ENCODE data around the gene OR7D2. TPM values are rescaled to one million over a fixed set of nuclear protein-coding genes. Genes with fewer than 3 reads are reported as not detected.

The OR7D2 gene
- total and polyA plus RNA-seq, 2 experiments from 2014 or later: not detected

GRCh38 chr19:9156304-9156703 is 22.5 kb upstream of the OR7D2 start:
- DNase-seq (ENCODE audit: low spot score) (no peak), ATAC-seq (no peak)
- Mint-ChIP-seq H3K4me3 (no peak overlapping the region), H3K27me3 (ENCODE audit: insufficient read depth, low read depth, poor library complexity) (no peaks in the 10 kb centered on the region), H3K9me3 (peaks cover 81% of the 10 kb centered on the region), H3K27ac (no peak overlapping the region), H3K4me1 (no peaks in the 10 kb centered on the region), H3K36me3 (ENCODE audit: low read depth) (peaks cover 100% of the 10 kb centered on the region)
- Histone ChIP-seq H3K9me2 (ENCODE audit: insufficient read depth) (no peaks in the 10 kb centered on the region), H3K4me2 (no peak overlapping the region), H3K4me1 (ENCODE audit: insufficient read depth) (no peaks in the 10 kb centered on the region), H3K4me3 (no peak overlapping the region), H3K36me3 (ENCODE audit: insufficient read depth) (peaks cover 40% of the 10 kb centered on the region), H3F3A (replicated peaks; ENCODE audit: low read depth) (no peaks in the 10 kb centered on the region), H4K20me1 (replicated peaks; ENCODE audit: insufficient read depth) (peaks cover 21% of the 10 kb centered on the region), H3K79me2 (replicated peaks; ENCODE audit: insufficient read depth) (peaks cover 58% of the 10 kb centered on the region), H3K27ac (ENCODE audit: low read depth) (no peak overlapping the region), H3K27me3 (ENCODE audit: insufficient read depth) (no peaks in the 10 kb centered on the region), H2AFZ (no peak overlapping the region)
- TF ChIP-seq REST (IDR thresholded peaks at IDR 0.05; ENCODE audit: unreplicated experiment): no peak
- no peak for TF ChIP-seq ZNF462 (CRISPR knock-in tag; IDR thresholded peaks at IDR 0.05)
- no peak for TF ChIP-seq POLR2AphosphoS5 (IDR thresholded peaks at IDR 0.05; ENCODE audit: low read depth)
- no peak for TF ChIP-seq CTCF (conservative IDR thresholded peaks at IDR 0.05; ENCODE audit: low read depth in 2 of 2)
- no peak for TF ChIP-seq EZH2 (IDR thresholded peaks at IDR 0.05; ENCODE audit: low read depth, unreplicated experiment)
- no peak for TF ChIP-seq NANOG (IDR thresholded peaks at IDR 0.05; ENCODE audit: borderline replicate concordance)
- TF ChIP-seq STAT1 (IDR thresholded peaks at IDR 0.05; ENCODE audit: unreplicated experiment): no peak
- TF ChIP-seq ZNF114 (CRISPR knock-in tag; IDR thresholded peaks at IDR 0.05): no peak
- no peak for TF ChIP-seq CREB1 (CRISPR knock-in tag; IDR thresholded peaks at IDR 0.05; ENCODE audit: low read depth)
- TF ChIP-seq EZH2phosphoT487 (IDR thresholded peaks at IDR 0.05; ENCODE audit: unreplicated experiment): no peak
- no peak for TF ChIP-seq JUNB (IDR thresholded peaks at IDR 0.05; ENCODE audit: unreplicated experiment)
- no peak for TF ChIP-seq ETS1 (IDR thresholded peaks at IDR 0.05)
- no peak for TF ChIP-seq ZNF331 (CRISPR knock-in tag; IDR thresholded peaks at IDR 0.05; ENCODE audit: low read depth)
